Measurements from ENCODE around the gene SUPT20HL2.
A peak's percentile ranks its signal among the peaks of the same experiment; 100 is the strongest.
"Not testable (repeated sequence)": the region's sequence is repeated elsewhere in the genome, so short reads cannot be mapped to it uniquely, and the experiment has no call there.

SUPT20HL2 gene

DNA sequence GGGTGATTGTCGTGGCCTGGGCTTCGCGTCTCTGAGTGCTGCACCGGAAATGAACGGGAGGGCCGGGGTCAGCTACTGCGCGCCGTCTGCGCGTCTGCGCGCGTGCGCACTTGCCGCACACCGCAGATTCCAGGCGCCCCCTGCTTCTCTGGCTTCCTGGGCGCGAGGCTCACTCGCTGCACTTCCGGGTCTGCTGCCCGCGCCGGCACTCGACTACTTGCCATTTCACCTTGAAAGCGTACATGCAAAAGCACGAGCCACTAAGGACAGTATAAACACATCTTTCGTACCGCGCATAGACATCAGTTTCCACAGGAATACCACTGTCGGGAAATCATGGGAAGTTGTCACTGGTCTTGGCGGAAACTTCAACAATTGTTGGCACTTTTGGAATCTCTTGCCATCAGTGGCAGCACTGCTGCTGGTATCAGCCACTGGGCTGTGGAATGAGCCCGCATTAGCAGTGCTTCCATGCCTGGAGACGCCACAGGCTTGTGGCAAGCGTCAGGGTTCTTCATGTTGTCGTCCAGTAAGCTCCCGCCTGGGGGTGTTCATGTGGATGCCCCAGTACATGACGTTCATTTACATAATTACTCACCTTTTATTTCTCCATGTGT is at the start of gene SUPT20HL2:
Gene SUPT20HL2 (minus strand): TSS at position 51 of the 617 bp plus-strand sequence. CDS start 754 bp downstream, outside the sequence.
- DNase-seq: no peak

DNA sequence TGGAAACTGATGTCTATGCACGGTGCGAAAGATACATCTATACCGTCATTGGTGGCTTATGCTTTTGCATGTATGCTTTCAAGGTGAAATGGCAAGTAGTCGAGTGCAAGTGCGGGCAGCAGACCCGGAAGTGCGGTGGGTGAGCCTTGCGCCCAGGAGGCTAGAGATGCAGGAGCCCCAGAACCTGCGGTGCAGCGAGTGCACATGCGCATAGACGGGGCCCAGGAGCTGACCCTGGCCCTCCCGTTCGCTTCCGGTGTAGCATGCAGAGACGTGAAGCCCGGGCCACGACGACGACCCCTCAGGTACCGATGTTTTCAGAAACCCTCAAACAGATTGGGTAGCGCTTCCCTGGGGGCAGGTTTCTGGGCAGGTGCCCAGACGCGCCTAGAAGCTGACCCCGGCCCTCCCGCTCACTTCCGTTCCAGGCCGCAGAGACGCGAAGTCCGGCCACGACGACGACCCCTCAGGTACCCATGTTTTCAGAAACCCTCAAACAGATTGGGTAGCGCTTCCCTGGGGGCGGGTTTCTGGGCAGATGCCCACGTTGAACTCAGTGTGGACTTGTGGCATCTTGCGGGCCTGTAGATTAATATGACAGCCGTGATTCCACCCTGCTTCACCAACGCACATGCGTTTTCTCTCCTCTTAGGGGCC is 48.3 kb upstream of the SUPT20HL2 start:
- not testable (repeated sequence) for DNase-seq

DNA sequence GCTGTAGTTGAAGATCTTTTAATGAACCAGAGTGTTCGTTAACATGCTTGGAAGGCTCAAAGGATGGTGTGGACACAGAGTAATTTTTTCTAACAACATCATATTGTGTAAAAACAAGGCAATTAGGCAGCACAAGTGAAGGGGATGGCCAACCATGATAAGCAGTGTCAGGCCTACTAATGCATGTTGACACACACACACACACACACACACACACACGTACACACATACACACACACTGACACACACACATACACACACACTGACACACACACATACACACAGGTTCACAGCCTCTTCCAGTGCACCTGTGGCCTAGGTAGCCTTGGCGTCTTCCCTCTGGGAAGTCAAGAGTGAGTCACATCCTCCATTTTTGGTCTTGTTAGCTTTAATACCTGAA is 46.4 kb upstream of the SUPT20HL2 start, which contains the start of gene SUPT20HL1:
Gene SUPT20HL1 (plus strand): TSS at position 368 of the 400 bp plus-strand sequence. CDS start 2,122 bp downstream, outside the sequence.
- no peak for DNase-seq

DNA sequence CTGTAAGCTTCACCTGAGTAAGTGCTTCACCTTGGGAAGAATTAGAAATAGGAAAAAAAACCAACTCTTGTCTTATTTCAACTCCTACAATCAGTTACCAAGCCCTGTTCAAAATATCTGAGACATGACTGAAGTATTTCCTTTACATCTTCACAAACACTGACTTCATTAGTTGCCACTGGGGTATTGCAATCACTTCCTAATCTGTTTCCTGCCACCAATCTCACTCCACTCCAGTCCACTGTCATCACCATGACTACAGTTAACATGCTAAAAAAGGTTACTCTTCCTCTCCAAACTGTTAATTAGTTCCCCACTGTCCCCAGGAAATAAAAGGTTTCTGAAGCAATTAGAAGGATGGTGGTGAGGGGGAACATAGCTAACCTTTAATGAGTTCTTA is 43.2 kb upstream of the SUPT20HL2 start:
- peak; percentile 14 for DNase-seq

DNA sequence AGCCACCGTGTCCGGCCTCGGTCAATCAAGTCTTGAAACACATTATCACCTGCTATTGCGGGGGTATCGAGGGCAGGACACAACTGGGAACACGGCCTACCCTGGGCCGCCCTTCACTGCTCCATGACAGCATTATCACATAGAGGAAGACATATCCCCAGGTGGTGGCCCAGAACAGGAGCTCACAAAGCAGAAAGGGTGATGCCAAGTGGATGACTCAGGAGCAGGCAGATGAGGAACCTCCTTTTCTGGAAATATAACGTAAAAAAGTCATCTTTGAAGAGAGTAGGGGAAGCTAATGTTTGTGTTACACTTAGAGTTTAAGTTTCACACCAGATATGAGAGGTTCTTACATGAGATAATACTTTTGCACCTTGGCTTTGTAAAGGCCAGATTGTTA is 41.2 kb upstream of the SUPT20HL2 start:
- DNase-seq: no peak

DNA sequence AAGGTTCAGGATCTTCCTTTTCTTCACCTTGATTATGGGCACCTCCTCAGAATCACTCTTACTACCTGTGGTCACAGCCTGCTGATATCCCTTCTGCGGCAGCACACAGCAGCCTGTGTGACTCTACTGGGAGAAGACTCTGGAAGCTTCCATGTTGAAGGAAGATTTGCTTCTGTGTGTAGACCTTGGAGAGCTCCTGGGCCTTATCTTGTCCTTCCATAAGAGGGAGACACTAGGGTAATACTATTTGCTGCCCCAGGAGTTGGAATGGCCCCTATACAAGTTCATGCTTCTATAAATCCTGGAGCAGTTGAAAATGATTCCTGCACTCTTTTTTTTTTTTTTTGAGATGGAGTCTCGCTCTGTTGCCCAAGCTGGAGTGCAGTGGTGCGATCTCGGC is 36.3 kb upstream of the SUPT20HL2 start:
- no peak for DNase-seq

GRCh38 chrX:24347881-24348280 is 34.0 kb upstream of the SUPT20HL2 start:
- DNase-seq: no peak

DNA sequence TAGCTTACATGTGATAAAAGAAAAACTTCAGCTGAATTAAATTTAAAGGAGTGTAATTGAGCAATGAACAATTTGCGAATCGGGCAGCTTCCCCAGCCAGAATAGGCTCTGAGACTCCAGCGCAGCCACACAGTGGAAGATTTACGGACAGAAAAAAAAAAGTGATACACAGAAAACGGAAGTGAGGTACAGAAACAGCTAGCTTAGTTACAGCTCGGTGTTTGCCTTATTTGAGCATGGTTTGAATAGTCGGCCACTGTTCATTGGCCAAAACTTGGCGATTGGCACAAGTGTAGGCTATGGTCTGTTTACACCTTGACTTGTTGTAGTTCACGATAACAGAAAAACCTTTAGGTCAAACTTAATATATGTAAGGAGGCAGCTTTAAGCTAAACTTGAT is 29.9 kb upstream of the SUPT20HL2 start:
- DNase-seq: no peak

DNA sequence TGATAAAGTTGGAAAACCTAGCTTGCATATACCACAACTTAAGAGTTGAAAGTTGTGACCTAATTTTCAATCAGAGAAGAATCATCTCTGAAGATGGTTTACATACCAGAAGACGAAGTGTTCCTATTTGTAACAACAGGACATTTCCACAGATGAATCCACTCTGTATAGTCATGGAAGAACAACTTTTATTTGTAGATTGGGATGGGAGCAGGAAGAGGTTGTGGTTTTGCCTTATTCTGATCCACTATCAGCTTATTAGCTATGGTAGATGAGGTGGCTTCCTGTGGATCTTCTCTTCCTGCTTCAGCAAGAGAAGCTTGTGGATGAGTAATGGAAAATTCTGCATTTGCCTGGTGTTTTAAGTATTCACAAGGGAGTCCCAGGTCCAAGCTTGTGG is 27.9 kb upstream of the SUPT20HL2 start:
- no peak for DNase-seq

DNA sequence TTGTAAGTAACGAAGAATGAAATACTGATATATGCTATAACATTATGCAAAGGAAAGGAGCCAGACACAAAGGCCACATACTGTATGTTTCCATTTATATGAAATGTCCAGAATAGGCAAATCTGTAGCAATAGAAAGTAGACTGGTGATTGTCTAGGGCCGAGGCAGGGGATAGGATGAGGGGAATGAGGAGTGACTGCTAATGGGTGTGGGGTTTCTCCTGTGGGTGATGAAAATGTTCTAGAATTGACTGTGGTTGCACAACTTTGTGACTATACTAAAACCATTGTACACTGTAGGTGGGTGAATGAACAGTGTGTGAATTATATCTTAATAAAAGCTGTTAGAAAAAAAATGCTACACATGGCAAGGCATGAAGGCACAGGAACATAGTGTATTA is 26.6 kb upstream of the SUPT20HL2 start:
- no peak for DNase-seq

- DNase-seq: no peak
Measured at GRCh38 chrX:24339911-24340310, 26.0 kb upstream of the SUPT20HL2 start.

DNA sequence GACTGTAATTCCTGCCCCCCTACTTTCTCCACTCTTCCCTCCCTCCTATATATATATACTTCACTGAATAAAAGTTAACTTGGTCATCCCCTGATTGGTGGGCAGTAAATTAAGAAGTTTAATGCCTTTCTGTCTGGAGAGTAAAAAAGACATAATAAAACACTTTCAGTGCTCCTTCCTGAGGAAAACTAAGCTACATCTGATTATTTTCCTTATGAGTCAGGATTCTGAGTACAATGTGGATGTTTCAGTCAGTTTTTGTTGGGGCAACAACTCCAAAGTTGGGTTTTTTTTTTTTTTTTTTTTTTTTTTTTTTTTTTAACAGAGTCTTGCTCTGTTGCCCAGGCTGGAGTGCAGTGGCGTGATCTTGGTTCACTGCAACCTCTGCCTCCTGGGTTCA is 22.0 kb upstream of the SUPT20HL2 start:
- DNase-seq: no peak

DNA sequence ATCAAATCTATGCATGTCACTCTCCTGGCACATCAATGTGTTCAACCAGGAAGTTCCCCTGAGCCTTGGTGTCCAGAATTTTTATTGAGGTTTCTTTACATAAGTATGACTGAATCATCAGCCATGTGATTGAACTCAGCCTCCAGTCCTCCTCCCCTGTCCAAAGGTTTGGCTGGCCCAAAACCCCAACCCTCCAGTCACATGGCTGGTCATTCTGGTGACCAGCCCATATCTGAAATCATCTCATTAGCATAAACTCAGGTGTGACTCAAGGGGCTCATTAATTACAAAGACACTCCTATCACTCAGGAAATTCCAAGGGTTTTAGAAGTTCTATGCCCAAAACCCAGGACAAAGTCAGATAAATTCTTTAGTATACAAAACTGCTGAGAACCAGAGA is 20.6 kb upstream of the SUPT20HL2 start:
- no peak for DNase-seq

DNA sequence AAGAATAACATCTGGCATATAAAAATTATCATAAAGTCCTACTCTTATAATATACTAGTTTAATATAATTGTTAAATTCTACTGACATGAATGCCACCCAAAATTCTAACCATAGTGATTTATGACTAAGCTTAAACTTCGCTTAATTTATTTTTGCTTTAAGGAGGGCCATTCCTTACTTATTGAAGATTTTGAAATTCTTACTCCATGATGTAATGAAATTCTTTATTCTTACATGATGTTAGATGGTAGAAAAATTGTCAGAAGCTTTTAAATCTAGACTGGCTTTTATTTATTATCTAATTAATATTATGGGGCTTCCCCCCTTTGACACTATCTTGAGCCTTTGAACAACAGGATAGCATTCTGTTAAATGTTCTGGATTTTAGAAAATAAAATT is 19.5 kb upstream of the SUPT20HL2 start:
- no peak for DNase-seq

DNA sequence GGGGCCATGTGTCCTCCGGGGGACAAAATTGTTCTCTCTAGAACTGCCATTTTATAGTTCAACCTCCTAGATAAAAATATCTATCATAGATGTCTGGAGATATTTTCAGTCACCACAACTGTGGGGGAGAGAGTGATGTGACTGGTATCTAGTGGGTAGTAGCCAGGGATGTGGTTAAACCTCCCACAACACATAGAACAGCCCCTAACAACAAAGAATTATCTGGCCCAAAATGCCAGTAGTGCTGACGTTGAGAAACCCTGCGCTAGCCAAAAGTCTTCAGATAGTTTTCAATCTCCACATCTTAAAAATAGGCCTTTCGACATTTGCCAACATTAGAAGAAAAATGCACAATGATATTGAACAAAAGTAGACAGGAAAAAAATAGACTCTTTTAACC is 19.0 kb upstream of the SUPT20HL2 start:
- no peak for DNase-seq

DNA sequence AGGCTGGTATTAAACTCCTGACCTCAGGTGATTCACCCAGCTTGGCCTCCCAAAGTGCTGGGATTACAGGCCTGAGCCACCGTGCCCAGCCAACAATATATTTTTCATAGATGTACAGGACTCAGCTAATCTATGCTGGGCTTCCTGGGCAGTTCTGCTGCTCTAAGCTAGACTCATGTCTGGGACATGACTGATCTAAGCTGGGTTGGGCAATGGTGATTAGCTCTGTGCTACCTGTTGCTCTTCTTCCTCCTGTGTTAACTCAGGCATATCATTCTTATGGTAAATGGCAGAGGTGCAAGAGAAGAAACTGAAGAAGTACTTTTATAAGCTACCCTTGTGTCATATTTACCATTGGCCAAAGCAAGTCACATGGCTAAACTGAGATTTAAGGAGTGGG is 11.4 kb upstream of the SUPT20HL2 start:
- DNase-seq: no peak

DNA sequence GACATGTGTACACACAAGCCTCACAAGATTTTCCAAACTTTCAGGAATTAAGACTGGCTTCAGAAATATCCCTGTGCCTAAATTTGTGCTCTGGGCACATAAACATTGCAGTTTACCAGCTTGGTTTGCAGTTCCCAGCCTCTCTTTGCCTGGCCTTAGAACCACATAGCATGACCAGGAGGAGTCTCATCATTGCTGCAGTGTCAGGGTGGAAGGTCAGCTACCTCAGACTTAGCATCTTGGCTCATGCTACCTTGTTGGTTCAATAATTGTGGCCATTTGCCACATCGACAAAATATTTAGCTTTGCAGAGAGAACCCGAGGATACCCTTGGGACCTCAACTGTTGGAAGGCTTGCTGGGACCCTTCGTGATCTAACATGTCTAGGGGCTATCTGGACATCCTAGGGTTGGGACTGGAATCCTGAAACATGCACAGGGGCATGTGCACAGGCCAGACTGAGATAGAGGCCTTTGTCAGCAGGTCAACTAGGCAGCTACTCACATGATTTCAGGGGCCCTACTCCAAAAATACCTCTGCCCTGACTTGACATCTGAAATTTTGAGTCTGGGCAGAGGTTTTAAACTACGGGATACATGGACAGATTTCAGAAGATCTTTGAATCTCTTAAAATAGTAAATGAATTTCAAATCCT is 8.0 kb upstream of the SUPT20HL2 start:
- DNase-seq: no peak

GRCh38 chrX:24317567-24317966 is 3.7 kb upstream of the SUPT20HL2 start:
- DNase-seq: no peak

- peak; percentile 28 for DNase-seq
Measured at GRCh38 chrX:24316111-24316510, 2.2 kb upstream of the SUPT20HL2 start.

GRCh38 chrX:24312249-24312607 is 1.6 kb downstream of the SUPT20HL2 start:
- not testable (repeated sequence) for DNase-seq

DNA sequence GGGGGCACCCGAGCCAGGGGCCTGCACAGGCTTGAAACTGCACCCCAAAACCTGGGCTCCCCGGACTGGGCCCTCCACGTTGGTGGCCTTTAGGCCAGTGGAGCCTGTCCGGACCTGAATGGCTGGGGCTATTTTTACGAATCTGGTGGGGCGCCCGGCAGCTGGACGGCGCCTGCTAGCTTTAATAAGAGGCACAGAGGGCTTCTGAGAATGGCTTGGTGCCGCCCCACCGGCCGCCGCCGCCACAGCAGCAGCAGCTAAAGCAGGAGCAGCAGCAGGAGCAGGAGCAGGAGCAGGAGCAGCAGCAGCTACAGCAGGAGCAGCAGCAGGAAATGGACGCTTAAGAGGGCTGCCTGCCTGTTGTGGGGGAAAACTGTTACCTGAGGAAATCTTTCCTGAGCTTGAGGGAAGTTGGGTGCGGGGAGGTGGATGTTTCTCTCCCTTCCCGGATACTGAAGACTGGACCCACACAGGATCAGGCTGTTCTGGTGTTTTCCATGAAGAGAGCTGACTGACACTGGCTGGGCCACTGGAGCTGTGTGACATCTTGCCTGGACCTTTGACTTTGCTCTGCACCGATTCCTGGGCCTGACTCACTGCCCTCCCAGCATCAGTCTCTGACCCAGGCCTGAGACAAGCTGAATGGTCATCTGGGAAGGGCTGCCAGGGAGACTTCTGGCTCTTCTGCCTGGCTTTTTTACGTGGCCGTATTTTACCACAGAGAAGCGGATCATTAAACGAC is 2.2 kb downstream of the SUPT20HL2 start:
- DNase-seq: not testable (repeated sequence)

DNA sequence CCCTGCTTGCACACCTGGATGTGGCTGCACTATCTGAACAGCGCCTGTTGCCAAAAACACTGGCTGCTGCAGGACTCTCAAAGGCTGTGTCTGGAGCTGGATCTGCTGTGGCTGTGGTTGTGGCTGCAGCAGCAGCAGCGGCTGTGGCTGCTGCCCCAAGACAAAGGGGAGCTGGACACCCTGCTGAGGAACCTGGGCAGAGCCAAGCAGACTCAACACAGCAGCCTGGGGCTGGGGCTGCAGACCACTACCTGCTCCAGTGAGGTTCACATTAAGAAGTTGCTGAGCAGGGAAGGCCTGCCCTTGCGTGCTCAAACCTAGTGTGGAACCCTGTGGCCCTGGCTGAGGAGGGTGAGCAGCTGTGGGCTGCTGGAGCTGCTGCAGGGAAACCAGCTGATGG is 3.0 kb downstream of the SUPT20HL2 start:
- DNase-seq: not testable (repeated sequence)

GRCh38 chrX:24309580-24310374 is 4.1 kb downstream of the SUPT20HL2 start:
- DNase-seq: not testable (repeated sequence)

Data from eye (tissue), 1 donor.